H7 (cell line): ENCODE data around the gene NUP205. TPM values are rescaled to one million over a fixed set of nuclear protein-coding genes. Genes with fewer than 3 reads are reported as not detected.

Experiments used
- DNase-seq: peaks from one replicate; pipeline ENCODE4 v3.0.0; 2012
- H3K27me3 ChIP-seq: 2 replicates; pipeline ENCODE4 v1.6.0; 2011; ENCODE audit warnings: mild to moderate bottlenecking, low read length; ENCODE audit not compliant: control insufficient read depth, insufficient read depth
- H3K36me3 ChIP-seq: replicated peaks from 2 replicates; pipeline ENCODE4 v1.5.1; 2011; ENCODE audit warnings: low read length; ENCODE audit not compliant: control insufficient read depth, insufficient read depth
- H3K4me3 ChIP-seq: 2 replicates; pipeline ENCODE4 v1.5.1; 2011; ENCODE audit warnings: low read depth, mild to moderate bottlenecking, control low read depth, low read length, moderate library complexity; ENCODE audit not compliant: insufficient read depth
- total RNA-seq: library from RNA; depleted of rRNA; stranded (reverse); fragments of >200 nt; shearing (Covaris generic); gene quantifications from 2 replicates; pipeline ENCODE4 v1.2.3, GENCODE V29; 2014; rRNA removed

NUP205 gene, protein sequence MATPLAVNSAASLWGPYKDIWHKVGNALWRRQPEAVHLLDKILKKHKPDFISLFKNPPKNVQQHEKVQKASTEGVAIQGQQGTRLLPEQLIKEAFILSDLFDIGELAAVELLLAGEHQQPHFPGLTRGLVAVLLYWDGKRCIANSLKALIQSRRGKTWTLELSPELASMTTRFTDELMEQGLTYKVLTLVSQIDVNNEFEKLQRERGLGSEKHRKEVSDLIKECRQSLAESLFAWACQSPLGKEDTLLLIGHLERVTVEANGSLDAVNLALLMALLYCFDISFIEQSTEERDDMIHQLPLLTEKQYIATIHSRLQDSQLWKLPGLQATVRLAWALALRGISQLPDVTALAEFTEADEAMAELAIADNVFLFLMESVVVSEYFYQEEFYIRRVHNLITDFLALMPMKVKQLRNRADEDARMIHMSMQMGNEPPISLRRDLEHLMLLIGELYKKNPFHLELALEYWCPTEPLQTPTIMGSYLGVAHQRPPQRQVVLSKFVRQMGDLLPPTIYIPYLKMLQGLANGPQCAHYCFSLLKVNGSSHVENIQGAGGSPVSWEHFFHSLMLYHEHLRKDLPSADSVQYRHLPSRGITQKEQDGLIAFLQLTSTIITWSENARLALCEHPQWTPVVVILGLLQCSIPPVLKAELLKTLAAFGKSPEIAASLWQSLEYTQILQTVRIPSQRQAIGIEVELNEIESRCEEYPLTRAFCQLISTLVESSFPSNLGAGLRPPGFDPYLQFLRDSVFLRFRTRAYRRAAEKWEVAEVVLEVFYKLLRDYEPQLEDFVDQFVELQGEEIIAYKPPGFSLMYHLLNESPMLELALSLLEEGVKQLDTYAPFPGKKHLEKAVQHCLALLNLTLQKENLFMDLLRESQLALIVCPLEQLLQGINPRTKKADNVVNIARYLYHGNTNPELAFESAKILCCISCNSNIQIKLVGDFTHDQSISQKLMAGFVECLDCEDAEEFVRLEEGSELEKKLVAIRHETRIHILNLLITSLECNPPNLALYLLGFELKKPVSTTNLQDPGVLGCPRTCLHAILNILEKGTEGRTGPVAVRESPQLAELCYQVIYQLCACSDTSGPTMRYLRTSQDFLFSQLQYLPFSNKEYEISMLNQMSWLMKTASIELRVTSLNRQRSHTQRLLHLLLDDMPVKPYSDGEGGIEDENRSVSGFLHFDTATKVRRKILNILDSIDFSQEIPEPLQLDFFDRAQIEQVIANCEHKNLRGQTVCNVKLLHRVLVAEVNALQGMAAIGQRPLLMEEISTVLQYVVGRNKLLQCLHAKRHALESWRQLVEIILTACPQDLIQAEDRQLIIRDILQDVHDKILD (N-terminal part only)
- total RNA-seq, result 138 and 150 TPM in 2 replicates

DNA sequence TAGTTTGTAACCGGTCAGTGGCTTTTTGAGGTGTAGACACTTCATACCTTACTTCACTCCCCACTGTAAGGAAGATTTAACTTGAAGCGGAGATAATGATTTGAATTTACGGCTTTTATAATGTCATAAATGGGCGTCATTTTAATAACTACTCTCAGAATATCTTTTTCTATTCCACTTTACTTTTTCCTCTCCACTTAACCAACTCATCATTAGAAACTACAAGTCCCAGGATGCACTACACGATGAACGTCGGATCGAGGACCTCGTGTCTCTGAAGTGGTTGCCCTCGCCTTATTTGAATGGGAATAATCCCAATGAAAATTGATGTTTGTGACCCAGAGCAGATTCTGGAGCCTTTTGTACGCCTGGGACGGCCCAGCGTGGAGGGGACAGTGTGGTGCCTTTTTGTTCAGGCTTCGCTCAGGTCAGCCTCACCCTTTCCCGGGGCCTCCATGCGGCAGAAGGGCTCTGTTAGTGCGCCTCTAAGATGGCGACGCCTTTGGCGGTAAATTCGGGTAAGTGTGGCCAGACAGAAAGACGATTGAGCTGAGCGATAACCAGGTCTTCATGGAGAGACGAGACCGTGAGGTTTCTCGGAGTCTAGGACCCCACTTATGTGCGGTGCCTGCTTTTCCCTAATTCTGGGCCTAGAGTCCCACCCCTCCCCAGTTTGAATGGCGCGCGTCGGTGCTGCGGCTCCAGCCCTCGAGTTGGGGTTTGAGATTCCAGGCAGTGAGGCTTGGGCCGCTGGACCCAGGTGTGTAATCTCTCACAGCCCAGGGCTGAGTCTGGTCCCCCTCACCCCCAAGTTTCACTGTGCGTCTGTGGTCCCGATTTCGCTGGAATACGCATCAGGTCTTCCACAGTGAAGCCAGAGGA is at the start of gene NUP205:
Gene NUP205 (plus strand): TSS at position 463 of the 882 bp plus-strand sequence. CDS start 28 bp downstream, at position 491.
- Histone ChIP-seq H3K36me3 (no peaks in the 10 kb centered on the region), H3K4me3 (peak within 1 kb of the TSS; percentile 94), H3K27me3 (no peaks in the 10 kb centered on the region)
- peak; percentile 67 for DNase-seq

DNA sequence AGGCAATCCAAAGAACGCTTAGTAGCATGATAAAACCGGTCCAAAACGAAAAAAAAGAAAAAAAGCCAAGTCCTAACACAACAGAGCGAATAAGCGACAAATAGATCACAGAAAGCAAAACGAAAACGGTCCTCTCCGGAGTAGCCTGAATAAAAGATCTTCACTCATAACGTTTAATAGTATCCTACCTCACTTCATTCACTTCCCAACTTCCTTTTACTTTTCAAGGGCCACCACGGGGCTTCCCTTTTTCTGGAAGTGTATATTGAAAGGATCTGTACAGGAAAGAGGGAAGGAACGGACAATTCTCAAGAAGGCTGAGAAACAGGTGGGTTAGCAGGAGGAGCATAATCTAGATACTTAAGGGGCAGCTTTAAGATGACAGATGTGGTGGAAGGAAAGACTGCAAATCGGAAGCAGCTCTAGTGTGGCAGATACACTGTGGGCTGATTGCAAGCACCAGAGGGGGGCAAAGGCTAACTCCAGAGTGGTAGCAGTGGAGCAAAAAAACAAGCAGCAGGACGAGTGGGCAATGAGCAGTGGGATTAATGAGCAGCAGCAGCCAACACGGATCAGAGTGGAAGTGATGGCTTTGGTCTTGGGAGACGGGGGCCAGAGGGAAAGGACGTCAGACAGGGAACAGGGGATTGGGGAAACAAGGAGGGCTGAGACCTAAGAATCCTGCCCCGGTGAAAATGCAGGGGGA is 48.7 kb upstream of the NUP205 start:
- no peaks in the 10 kb centered on the region for H3K27me3 ChIP-seq
- peak overlapping the region; percentile 93 for H3K4me3 ChIP-seq
- DNase-seq, result peak; percentile 30
- H3K36me3 ChIP-seq, result no peaks in the 10 kb centered on the region

DNA sequence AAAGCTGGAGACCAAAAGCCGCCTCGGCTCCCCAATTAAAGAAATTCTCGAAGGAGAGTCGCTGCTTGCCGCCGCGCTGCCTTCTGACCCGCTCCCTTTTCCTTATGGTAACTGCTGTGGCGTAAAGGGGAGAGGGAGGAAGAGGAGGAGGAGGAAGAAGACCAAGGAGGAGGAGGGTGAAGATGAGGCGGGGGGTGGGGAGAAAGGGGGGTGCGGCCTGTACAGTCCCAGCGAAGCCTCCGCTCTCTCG is 48.2 kb upstream of the NUP205 start:
- no peaks in the 10 kb centered on the region for H3K36me3 ChIP-seq
- peak; percentile 72 for DNase-seq
- peak overlapping the region; percentile 93 for H3K4me3 ChIP-seq
- no peaks in the 10 kb centered on the region for H3K27me3 ChIP-seq

DNA sequence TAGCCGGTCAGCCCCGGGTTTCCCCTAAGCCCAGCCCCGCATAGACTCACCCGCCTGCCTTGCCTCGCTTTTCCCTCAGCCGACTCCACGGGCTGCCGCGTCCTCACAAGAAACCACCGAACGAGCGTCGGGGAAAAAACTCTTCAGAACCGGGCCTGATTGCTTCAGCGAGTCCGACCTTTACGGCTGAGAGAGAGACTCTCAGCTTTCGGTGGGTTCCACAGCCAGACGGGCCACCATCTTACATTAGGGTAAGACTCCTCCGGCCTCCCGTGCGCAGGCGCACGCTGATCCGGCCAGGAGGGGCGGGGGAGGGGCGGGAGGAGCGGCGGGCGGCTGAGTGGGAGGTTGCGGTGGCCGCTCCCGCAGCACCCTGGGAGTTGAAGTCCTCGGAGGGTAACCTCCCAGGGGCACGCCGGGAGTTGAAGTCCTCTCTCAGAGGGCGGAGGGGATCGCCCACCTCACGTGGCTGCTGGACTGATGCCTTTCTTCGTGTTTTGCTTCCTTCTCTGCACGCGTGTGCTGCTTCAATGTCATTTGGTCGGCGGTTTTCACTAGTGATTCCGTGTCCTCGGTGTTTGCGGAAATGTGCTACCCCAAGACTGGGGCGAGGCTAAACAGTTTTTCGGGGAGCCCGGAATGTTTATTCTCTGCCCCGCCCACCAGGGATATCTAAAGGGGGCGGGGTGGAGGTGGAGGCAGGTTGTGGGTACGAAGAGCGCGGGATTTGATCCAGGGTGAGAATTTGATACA is 47.7 kb upstream of the NUP205 start, which contains the start of gene CNOT4:
Gene CNOT4 (minus strand): TSS at position 264 of the 753 bp plus-strand sequence. CDS start 71,771 bp downstream, outside the sequence.
- Histone ChIP-seq H3K36me3 (no peaks in the 10 kb centered on the region), H3K27me3 (no peaks in the 10 kb centered on the region)
- DNase-seq, result peak; percentile 95

DNA sequence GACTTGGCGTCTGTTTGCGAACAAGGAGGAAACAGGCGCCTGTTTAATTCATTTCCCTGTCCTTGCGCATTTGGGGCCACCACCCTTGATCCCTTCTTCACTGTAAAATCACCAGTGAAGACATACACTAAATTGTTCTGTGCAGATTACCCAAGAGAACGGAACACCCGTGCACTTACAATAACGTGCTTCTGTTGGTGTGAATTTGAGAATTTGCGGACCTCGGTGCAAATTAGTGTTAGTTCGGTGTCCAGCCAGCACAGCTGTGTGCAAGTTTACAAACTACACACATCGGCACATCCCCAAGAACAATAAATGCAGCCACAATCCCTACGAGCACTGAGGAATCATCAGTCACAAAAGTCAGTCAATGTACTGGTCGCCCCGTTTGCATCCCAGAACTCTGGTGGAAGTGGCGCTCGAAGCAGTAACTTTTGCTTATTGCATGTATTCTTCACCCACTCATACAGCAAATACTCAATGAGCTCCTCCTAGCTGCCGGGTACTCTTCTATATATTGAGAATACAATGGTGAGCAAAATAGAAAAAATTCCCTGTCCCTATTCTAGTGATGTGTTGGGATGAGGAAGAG is 47.0 kb upstream of the NUP205 start:
- Histone ChIP-seq H3K36me3 (no peaks in the 10 kb centered on the region), H3K27me3 (no peaks in the 10 kb centered on the region), H3K4me3 (peak overlapping the region; percentile 63)
- no peak for DNase-seq

More for the DNA sequence above, 47.7 kb upstream of the NUP205 start, which contains the start of gene CNOT4:
- peak within 1 kb of the TSS; percentile 93 for H3K4me3 ChIP-seq

DNA sequence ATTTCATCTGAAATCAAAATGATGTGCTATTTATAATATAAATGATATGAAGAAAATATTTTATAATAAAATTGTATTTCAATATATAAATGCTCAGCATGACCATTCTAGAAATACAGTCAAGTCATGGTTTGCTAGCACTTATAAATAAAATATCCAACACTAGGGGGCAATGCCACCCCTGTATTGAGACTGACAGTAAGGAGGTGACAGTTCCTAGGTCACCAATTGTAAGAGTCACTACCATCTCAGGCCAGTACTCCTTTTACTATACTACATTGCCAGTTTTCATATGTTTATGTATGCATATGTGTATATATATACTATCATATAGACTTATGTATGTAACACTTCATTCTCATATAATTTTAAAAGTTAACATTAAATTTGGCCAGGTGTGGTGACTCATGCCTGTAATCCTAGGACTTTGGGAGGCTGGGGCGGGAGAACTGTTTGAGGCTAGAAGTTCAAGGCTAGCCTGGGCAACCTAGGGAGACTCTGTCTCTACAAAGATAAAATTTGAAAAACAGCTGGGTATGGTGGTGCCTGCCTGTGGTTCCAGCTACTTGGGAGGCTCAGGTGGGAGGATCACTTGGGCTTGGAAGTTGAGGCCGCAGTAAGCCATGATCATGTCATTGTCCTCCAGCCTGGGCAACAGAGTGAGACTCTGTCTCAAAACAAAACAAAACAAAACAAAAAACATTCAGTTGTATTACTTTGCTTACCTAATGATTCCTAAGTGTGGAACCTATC is 45.4 kb upstream of the NUP205 start:
- no peak overlapping the region for H3K4me3 ChIP-seq
- no peaks in the 10 kb centered on the region for H3K27me3 ChIP-seq
- no peaks in the 10 kb centered on the region for H3K36me3 ChIP-seq
- DNase-seq, result peak; percentile 46

DNA sequence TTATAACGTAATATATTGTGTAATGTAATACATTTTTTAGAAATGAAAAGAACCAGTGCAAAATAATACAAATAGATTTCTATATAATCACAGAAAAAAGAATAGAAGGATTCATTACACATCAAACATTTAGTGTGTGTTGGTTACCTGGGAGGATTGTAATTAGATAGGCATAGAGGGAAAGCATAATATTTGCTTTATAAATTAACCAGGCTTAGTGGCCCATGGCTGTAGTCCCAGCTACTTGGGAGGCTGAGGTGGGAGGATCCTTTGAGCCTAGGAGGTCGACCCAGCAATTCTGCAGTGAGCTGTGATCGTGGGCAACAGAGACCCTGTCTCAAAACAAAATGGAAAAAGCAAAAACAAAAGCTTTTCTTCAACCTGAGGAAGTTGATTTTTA is 42.9 kb upstream of the NUP205 start:
- Histone ChIP-seq H3K27me3 (no peaks in the 10 kb centered on the region), H3K36me3 (no peaks in the 10 kb centered on the region), H3K4me3 (no peak overlapping the region)
- no peak for DNase-seq

DNA sequence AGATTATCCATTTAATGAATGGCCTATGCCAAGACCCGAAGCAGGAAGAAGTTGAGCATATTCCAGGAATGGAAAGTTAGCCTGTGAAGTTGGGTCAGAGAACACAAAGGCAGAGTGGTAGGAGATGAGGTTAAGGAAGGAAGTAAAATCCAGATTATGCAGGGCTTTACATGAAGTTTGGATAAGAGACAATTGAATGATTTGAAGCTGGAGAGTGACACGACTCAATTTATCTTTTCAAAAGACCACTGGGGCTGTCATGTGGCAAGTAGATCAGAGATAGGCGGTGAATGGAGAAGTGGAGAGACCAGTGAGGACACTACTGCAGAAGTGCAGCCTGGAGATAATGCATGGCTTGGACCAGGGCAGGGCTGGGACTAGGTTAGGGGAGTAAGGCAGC is 40.7 kb upstream of the NUP205 start:
- Histone ChIP-seq H3K36me3 (no peaks in the 10 kb centered on the region), H3K27me3 (no peaks in the 10 kb centered on the region)

DNA sequence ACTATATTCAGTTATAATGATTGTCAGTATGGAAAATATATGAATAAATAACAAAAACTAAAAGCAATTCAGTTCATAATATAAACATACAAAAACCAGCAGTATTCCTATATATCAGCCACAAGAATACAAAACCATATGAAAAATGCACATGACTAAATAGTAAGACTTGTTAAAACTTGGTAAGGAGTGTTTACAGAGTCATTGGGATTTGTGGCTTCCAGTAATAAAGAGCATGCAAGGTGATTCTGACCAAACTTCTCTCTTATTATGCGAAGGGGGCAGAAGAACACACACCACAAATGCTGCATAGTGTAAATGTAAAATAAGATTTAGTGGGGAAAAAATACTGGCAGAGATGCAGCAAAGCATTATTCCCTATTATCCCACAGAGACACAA is 39.0 kb upstream of the NUP205 start:
- no peaks in the 10 kb centered on the region for H3K36me3 ChIP-seq
- no peak overlapping the region for H3K4me3 ChIP-seq
- no peaks in the 10 kb centered on the region for H3K27me3 ChIP-seq
- DNase-seq, result no peak

More for the DNA sequence above, 40.7 kb upstream of the NUP205 start:
- no peak overlapping the region for H3K4me3 ChIP-seq
- DNase-seq, result no peak

DNA sequence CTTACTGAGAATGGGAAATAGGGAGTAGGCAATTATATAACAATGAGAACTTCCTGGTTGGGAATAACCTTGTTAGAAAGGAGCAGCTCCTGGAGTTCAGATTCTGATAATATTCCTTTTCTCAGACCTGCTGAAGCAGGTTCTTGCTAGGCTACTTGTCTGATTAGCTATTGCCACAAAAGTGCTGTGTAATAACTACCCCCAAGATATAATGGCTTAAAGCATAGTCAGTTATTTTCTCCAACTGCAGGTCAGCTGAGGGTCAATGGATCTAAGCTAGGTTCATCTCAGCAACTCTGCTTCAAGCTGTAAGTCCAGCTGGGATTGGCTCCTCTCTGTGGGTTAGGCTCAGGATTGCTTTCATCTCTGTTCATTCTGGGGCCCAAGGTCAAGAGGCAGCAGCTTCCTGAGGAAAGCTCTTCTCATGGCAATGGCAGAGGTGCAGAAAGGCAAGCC is 38.5 kb upstream of the NUP205 start:
- no peaks in the 10 kb centered on the region for H3K36me3 ChIP-seq
- no peak for DNase-seq
- H3K27me3 ChIP-seq, result no peaks in the 10 kb centered on the region
- no peak overlapping the region for H3K4me3 ChIP-seq

DNA sequence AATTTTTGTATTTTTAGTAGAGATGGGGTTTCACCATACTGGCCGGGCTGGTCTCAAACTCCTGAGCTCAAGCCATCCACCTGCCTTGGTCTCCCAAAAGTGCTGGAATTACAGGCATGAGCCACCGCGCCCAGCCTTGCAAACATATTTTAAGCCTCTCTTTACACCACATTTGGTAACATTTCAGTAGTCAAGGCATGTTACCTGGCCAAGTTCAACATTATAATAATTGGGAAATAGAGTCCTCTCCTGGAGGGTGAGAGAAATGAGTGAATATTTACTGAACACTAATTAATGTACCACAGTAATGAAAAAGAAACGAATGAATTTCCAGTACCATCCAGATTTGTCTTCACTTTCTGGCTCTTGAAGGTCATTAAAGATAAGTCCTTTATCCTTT is 37.8 kb upstream of the NUP205 start:
- H3K27me3 ChIP-seq, result no peaks in the 10 kb centered on the region
- no peak for DNase-seq
- no peak overlapping the region for H3K4me3 ChIP-seq
- no peaks in the 10 kb centered on the region for H3K36me3 ChIP-seq

DNA sequence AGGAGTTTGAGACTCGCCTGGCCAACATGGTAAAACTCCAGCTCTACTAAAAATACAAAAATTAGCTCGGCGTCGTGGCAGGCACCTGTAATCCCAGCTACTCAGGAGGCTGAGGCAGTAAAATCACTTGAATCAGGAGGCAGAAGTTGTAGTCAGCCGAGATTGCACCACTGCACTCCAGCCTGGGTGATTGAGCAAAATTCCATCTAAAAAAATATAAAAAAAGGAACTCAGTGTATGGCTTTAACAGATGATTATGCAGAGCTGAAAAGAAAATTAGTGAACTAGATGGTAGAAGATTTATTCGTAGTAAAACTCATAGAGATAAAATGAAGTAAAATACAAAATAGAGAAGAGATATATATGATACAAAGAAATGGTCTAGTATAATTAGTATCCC is 35.2 kb upstream of the NUP205 start:
- no peak for DNase-seq

More for the DNA sequence above, 35.2 kb upstream of the NUP205 start:
- Histone ChIP-seq H3K27me3 (no peaks in the 10 kb centered on the region), H3K36me3 (no peaks in the 10 kb centered on the region), H3K4me3 (no peak overlapping the region)
